Stimulated activated CD8-positive, alpha-beta memory T cell treated with anti-CD3 and anti-CD28 coated beads, Interleukin-12 subunit alpha, Interleukin-12 subunit beta, amount 100 ng/mL, for 24 hours (primary cell): ENCODE results near the gene HOXD11.

ENCODE experiments used
- DNase-seq: peaks from one replicate; pipeline ENCODE4 v3.0.0-alpha.2; 2020; ENCODE audit errors: extremely low read depth

The HOXD11 gene

DNA sequence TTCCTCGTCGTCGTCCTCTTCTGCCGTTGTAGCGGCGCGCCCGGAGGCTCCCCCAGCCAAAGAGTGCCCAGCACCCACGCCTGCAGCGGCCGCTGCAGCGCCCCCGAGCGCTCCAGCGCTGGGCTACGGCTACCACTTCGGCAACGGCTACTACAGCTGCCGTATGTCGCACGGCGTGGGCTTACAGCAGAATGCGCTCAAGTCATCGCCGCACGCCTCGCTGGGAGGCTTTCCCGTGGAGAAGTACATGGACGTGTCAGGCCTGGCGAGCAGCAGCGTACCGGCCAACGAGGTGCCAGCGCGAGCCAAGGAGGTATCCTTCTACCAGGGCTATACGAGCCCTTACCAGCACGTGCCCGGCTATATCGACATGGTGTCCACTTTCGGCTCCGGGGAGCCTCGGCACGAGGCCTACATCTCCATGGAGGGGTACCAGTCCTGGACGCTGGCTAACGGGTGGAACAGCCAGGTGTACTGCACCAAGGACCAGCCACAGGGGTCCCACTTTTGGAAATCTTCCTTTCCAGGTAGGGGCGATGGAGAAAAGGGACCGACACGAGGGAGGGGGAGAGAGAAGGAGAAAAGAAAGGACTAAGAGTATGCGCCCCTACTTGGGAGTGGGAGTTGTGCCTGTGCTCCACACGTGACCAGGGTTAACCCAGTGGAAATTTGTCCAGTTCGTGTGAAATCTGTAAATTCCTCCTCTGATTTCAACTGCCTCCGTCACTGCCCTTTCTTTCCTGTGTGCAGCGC lies 13.8 kb upstream of the HOXD11 start:
- DNase-seq, result no peak

DNA sequence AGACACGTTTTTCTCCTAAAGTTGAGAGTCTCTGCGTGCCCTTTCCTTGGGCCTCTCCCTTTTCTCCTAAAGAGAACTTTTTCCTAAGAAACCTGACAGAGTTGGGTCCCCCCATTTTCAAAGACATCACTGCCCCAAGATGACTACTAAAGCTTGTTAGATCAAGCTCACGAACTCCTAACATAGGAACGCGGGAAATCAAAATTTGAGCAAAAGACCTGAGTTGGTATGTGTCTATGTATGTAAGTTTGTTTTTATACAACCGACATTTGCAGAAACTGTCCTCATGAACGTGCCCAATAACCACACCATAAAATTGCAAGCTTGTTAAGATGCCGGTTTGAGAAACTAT lies 13.2 kb upstream of the HOXD11 start:
- no peak for DNase-seq

DNA sequence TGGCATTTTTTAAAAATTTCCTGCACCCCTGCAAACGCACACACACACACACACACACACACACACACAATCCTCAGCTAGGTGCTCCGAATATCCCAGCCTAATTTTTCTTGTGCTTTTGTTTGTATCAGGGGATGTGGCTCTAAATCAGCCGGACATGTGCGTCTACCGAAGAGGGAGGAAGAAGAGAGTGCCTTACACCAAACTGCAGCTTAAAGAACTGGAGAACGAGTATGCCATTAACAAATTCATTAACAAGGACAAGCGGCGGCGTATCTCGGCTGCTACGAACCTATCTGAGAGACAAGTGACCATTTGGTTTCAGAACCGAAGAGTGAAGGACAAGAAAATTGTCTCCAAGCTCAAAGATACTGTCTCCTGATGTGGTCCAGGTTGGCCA lies 12.7 kb upstream of the HOXD11 start:
- no peak for DNase-seq

DNA sequence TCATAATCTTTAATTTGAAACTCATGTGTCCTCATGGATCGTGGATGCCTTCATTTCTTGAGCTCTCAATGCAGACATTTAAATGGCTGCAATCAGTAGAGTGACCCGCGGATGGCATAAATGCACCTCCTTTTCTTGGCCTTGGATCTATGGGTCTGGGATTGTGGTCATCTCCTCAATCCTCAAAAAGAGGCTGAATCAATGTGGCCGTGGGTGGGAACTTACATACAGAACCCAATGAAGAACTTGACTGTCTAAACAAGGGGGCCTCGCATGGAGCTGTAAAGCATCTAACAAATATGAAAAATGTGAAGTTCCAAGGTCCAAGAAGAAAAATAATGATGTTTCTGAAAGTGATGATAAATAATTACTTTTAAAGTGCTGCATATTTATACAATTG lies 11.7 kb upstream of the HOXD11 start:
- no peak for DNase-seq

DNA sequence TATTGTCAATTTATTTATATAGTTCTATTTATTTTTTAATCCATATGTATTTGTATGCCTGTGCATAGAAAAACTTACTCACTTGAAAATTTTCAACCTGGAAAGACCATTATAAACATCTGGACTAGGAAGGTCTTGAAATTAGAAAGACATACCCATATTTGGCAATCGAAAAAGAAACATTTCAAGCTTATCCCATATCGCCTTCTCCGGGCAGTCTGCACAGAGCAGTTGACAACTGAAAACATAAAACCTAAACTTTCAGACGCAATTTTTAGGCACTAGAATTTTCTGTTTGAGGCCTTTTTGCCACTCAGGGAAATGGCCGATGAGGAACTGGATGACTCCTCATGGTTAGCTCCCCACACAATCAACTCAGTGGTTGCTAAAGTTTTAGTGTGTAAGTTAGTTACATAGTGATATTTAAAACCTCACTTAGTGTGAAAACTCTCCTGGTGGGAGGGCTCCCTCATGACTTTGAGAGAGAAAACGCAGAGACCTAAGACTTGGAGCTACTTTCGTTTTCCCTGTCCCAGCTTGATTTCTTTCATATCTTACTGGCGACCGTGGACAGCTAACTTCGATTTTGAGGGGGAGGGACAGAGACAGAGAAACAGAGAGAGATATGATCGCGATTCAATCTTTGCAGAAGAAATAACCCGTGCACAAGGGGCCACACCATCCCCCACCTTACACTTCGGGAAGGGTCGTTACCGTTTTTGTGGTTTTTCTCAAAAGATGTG lies 10.7 kb upstream of the HOXD11 start:
- DNase-seq, result no peak

DNA sequence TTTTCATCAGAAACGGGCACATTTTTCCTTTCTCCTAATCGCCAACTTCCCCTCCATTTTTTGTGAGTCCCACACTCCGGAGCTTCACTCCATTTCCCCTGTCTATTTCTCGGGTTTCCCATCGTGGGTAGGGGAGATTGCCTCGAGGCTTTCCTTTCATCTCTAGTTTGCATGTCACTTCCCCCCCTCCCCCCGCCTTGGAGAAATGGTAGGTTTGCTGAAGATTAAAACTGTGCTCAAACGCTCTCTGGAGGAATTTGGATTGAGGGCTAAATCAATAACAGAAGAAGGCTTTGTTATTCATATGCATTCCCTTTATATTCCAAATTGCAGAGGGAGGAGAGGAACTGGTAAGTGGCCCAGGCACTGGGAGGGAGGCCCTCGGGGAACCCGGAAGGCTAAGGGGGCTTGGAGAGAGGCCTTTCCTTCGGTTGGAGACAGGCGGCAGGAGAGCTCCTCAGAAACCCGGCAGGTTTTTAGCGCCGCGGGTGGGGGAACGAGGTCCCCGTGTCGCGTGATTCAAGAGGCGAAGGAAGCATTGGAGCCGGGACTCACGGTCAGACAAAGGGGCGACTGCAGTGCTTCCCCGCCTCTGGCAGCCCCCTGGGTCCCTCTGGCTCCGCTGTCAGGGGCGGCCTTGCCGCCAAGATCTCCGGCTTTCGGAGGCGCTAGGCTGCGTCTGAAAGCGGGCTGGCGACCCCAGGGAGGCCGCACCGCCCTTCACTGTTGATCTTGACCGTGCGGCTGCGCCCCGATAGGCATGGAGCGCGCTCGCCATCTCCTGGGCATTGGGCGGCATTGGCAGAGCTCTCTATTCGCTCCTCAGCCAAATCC lies 9.9 kb upstream of the HOXD11 start:
- no peak for DNase-seq

DNA sequence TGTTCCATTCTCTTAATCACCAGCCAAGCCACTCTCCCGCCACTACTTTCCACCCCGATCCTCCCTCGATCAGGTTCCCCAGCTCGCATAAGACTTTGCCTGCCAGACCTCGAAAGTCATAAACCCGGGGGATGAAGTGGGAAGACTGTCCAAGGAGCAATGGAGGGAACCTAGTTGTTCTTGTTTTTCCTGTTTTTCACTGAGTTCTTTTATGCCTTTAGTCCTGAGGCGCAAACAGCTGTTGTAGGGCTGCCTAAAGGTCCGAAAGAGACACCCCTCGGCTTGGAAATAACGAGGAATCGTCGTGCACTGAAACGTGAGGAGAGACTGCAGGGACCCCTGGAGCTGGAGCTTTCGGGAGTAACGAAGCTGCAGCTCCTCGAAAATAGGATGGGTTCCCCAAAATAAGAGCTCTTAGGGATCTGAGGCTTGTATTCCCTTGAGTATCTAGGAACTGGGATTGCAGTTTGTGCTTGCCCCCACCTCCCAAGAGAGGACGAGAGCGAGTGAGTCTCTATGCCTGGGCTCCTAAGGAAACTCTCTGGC lies 9.2 kb upstream of the HOXD11 start:
- no peak for DNase-seq

DNA sequence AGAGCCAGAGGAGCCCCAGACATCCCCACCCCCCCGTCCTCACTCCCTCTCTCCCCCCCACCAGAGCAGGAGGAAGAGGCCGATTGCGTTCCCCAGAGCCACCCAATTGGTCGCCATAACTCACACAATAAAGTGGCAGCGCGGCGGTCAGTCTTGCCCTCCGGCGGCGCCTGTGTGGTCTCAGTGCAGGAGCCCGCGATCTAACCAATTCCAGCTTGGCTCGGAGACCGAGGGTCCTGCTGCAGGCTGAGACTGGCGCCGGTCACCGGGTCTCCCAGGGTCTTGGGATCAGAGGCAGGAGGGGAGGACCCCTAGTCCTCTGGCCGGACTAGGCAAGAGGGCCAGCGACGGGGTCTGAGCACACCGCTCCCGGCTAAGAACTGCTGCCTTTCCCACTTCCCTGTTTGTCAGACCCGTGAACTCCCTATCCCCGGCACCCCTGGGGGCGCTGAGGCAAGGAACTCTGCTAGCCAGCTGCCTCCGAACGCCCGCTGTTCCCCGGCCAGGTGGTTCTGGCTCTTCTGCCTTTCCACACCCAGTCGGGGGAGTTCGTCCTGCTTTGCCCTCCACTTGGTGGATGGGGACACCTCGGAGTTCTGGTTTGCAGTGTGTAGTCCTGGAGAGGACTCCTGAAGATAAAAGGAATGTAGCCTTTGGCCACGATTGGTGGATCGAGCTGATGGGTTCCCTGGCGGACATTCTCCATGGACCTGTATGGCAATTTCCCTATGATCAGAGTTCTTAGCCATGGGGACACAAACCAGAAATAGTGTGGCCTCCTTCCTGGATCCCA lies 8.5 kb upstream of the HOXD11 start:
- no peak for DNase-seq

DNA sequence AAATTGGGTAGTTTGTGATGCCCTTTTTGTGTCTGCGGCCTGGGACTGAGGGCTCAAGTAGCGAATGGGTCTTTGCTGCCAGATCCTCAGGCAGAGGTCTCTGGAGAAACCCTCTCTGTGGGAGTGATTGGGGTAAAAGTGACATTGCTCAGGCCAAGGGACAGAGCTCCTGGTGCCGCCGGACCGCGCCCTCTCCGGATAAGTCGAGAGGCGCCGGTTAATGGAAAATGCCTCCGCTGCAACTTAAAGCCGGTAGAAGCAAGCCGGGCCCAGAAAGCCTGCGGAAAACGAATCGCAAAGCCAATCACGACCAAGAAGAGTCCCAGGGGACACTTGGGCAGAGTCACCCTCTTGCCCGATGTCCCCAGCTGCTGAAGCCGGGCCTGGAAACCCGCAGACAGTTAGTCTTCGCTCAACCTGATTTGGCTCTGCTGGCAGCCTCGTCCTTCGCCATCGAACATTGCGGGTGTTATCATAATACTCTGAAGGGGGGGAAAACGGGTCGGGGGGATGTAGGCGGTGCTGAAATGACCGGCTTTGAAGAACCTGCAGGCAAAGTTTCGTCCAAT lies 7.8 kb upstream of the HOXD11 start:
- no peak for DNase-seq

DNA sequence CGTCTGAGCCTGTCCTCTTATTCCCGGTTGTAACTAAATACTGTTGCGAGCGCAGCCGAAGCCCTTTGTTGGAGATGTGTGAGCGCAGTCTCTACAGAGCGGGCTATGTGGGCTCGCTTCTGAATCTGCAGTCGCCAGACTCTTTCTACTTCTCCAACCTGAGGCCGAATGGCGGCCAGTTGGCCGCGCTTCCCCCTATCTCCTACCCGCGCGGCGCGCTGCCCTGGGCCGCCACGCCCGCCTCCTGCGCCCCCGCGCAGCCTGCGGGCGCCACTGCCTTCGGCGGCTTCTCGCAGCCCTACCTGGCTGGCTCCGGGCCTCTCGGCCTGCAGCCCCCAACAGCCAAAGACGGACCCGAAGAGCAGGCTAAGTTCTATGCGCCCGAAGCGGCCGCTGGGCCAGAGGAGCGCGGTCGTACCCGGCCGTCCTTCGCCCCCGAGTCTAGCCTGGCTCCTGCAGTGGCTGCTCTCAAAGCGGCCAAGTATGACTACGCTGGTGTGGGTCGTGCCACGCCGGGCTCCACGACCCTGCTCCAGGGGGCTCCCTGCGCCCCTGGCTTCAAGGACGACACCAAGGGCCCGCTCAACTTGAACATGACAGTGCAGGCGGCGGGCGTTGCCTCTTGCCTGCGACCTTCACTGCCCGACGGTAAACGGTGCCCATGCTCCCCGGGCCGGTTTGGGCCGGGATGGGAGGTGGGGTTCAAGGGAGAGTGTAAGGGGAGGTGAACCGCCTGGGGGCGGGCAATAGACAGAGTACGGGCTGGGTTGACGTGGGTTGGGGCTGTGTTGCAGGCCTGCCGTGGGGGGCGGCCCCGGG lies 7.1 kb upstream of the HOXD11 start, which contains the start of gene HOXD12:
Gene HOXD12 (plus strand): TSS at position 68 of the 819 bp plus-strand sequence. CDS start 7 bp downstream, at position 75.
- DNase-seq, result no peak

DNA sequence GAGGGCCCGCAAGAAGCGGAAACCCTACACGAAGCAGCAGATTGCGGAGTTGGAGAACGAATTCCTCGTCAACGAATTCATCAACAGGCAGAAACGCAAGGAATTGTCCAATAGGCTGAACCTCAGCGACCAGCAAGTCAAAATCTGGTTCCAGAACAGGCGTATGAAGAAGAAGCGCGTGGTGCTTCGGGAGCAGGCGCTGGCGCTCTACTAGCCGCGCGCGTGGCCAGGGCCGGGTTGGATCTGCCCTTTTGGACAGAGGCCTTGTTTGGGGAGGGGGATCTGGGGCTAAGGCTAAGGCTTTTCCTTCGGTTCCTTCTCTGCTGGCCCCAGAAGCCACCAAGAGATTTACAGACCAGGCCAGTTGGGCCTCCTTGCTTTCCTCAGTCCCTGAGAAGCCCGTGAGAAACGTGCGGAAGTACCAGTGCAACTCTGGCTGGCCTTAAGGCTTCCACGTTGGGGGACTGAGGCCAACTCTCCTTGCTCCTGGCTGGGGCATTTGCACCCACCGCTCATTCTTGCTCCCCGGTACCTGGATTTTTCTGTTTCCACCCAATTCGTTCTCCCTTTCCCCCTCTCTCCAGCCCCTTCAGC lies 6.4 kb upstream of the HOXD11 start:
- DNase-seq, result no peak

DNA sequence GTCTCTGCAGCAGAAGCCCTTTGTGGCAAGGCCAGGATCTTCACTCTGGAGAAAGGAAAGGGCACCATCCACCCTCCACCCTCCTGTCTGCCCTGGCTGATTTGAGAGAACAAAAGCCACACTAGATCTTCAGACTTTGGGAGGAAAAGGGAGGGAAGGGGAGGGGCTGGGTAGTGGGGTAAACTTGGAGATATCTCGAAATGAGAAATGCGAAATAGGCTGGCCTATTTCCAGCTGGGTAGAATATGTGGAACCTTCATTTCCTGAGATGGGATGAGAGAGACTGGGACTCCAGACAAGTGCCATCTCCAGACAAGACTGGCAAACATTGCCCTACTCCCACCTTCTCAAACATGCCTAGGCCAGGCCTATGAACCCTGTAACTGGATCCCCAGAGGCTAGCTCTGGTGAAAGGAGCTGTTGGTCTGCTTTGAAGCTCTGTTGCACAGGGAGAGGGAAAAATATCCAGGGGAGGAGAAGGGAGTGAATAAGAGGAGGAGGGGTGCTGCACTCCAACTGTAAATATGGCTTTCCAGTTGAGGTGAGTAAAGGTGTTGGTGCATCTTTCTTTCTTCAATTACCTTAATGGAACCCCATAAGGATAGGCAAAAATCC lies 5.8 kb upstream of the HOXD11 start:
- no peak for DNase-seq

DNA sequence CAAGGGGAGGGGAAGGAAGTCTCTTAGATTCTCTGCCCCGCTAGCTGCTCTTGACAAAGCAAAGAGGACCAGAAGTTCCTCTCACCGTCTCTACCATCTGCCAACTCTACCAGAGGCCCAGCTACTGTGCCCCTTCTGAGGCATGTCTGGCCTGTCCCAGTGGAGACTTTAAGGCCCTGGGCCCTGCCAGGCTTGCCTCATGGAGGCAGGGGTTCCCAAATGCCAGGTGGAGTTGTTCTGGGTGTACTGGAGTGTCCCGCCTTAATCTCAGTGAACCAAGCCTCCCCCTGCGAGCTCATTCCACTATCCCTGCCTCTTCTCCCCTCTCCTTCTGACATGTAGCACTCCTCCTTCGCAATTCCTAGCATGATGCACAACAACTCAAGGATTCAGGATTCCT lies 5.2 kb upstream of the HOXD11 start:
- DNase-seq, result no peak

DNA sequence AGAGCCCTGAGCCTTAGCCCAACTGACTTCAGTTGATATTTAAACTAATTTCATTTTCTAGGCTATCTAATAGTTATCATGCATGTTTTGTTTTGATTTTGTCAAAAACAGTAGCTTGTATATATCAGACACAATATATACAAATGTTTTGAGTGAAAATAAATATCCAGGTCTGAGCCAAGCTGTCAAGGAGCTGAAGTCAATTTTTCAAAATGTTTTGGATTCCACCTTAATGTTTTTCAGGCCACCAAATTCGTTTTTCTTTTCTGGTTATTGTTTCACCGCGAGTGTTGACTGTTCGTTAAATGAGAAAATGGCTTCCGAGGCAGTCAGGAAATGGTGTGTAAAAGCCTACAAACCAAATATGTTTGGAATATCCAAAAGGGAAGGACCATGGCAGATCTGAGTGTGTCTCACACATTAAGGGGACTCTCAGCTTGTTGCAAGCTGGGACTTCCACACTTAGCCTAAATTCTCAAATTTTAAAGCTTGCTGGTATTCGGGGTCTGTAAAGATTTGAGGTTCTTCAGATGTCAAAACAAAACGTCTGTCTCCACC lies 4.7 kb upstream of the HOXD11 start:
- no peak for DNase-seq

DNA sequence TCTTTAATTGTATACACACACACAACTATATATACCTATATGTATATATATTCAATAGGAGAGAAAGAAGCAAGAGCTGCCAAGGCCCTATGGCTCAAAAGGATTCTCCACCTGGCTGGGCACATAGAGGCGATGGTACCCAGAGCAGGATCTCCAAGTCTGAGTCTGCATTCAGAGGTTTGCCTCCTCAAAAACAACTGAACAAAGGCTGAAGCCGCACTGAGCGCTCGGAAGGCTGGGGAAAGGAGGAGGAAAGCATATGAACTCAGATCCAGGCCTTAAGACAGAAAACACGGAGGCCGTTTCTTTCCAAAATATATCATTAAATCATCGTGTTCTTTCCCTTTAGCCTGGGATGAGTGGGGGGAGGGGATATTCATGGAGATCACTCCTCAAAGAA lies 3.9 kb upstream of the HOXD11 start:
- no peak for DNase-seq

DNA sequence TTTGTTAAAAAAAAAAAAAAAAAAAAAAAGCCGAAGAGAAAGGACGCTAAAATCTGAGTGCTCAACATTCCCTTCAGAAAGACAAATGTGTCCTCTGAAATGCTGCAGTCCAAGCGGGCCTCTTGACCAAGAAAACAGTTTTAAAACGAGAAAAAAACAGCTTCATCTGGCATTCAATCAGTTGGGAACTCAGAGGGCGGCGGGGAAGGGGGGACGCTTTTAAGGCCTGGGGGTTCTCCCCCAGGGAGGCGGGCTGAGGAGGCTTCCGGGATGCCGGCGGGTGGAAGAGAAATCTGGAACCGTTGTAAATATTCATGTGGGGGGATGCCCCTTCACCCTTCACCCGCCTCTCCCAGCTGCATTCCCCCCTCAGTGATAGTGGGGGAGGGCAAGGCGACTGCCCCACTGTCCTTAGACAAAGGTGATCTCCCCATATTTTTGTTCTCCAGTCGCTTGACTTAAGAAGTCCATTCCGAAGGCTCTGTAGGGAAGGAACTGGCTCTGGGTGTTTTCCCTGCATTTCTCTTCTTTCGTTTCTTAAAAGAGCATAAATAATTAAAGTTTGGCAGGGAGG lies 3.3 kb upstream of the HOXD11 start:
- no peak for DNase-seq

DNA sequence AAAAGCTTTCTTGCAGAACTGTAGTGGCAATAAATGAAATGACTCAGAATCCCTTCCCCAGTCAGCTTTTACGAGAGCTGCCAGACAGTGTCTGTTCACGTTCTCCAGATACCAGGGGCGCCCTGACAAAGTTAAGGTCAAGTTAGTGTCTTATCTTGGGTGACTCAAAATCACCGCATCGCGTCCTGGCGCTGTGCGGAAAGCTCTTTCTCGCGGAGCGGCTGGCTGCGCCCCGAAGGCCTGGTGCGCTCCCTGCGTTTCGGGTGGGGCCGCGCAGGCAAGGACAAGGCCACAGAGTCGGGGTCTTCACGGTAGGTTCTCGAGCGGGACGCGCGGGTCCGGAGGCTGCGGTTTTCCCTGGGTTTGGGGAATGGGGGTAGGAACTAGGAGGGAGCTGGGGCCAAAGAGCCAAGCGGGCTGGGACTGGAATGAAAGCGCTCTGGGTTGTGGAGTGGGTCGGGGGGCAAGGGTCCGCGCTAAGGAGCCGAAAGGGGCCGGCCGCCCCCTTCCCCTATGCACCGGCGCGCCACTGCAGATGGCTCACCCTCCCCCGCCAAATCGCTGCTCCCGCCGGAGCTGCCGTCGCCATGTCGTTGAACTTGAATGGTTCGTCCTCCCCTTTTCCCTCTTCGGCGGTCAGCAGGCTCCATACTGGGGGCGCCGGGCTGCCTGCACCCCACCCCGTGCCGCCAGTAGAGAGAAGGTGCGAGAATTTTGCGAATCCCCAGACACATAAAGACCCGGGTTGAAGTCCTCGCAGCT lies 2.6 kb upstream of the HOXD11 start:
- DNase-seq, result no peak
